Esophagus squamous epithelium (tissue), 5 donors: ENCODE results near the gene MCUB. TPM values are rescaled to one million over a fixed set of nuclear protein-coding genes. Genes with fewer than 3 reads are reported as not detected.

Experiments used
- DNase-seq: peaks from one replicate; lab custom pipeline; 2025; lab: John Stamatoyannopoulos, UW
- H3K27ac ChIP-seq, 4 donors: fragments of 200-600 bp; sonication (generic); one replicate each; pipeline ENCODE4 v1.5.1; 2016 to 2019; ENCODE audit warnings: mild to moderate bottlenecking in 1 of 4
- H3K27me3 ChIP-seq, 4 donors: fragments of 200-600 bp; sonication (generic); 1 replicate in 3 of 4; 2 replicates in 1 of 4; pipeline versions ENCODE4 v1.5.1 to v1.6.0; 2017 to 2021; ENCODE audit warnings: antibody characterized with exemption in 1 of 4
- H3K36me3 ChIP-seq, 3 donors: fragments of 200-600 bp; sonication (generic); one replicate each; pipeline ENCODE4 v1.5.1; 2016 to 2019
- H3K4me1 ChIP-seq, 3 donors: fragments of 200-600 bp; sonication (generic); one replicate each; pipeline ENCODE4 v1.5.1; 2017 to 2019
- H3K4me3 ChIP-seq, 4 donors: fragments of 200-600 bp; sonication (generic); 1 replicate in 3 of 4; 2 replicates in 1 of 4; pipeline ENCODE4 v1.5.1; 2016 to 2019; ENCODE audit warnings: mild to moderate bottlenecking in 2 of 4, moderate library complexity in 1 of 4
- H3K9me3 ChIP-seq, 3 donors: fragments of 200-600 bp; sonication (generic); one replicate each; pipeline ENCODE4 v1.5.1; 2016 to 2019
- POLR2A ChIP-seq, 4 donors: fragments of 450-650 bp; IDR thresholded peaks; one replicate each; pipeline ENCODE4 v1.6.1; 2017; ENCODE audit warnings: antibody characterized with exemption in 4 of 4, mild to moderate bottlenecking in 4 of 4, moderate library complexity in 3 of 4
- WGBS, 2 donors: methylation state at CpG; one replicate each; pipeline ENCODE4 v1.1.5; 2018; 5-methylcytosine and 5-hydroxymethylcytosine counted together
- intact Hi-C: fragments of 100-400 bp; cut with DNase I; formaldehyde crosslinking; loops from one replicate; pipeline ENCODE4 v1.15.0; 2022
- total RNA-seq, 4 donors: library from RNA; depleted of rRNA; stranded (reverse); fragments of >200 nt; gene quantifications; one replicate each; pipeline ENCODE4 v1.1.0, GENCODE V29; 2016
- TF ChIP-seq, protein P1 (sequence below), 6 experiments: fragments of 450-650 bp in 4 of 6; fragments of 200-600 bp in 2 of 6; sonication (generic) in 2 of 6; IDR thresholded peaks; one replicate each; pipeline ENCODE4 v1.5.1; 2016 to 2019; ENCODE audit warnings: antibody characterized with exemption in 6 of 6, mild to moderate bottlenecking in 4 of 6, moderate library complexity in 4 of 6
- donor health status: DM: yes; HTN: yes; CAD: no.

The MCUB gene
- total RNA-seq, 4 donors from 2014 or later: 18.7 to 34.5 (median 22.2) TPM

DNA sequence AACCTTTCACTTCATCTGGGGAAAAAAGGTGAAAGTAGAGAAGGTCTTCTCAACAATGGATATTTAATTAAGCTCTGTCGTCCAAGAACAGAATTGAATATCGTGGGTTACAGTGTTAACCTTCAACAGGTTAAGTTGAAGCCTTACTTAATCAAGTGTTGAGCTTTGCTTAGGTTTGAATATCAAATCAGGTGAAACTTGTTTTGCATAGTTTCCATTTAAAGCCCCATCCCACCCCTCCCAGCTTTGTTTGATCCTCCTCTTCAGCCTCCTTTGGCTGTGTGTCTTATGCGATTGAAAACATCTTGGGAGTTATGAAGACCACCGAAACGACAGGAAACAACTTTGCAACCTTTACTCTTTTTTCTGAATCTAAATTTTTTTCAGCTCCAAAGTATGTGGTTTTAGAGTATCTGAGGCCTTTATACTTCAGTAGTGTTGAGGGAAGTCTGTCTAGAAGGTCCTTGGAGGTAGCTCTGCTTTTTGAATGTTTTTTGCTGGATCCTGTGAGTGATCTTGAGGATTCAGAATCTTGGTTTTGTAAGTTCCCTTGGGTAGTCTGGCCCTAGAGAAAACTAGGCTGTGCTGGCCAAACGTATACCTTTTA is 39.1 kb downstream of the MCUB start:
- intact Hi-C loops: no loop called here

DNA sequence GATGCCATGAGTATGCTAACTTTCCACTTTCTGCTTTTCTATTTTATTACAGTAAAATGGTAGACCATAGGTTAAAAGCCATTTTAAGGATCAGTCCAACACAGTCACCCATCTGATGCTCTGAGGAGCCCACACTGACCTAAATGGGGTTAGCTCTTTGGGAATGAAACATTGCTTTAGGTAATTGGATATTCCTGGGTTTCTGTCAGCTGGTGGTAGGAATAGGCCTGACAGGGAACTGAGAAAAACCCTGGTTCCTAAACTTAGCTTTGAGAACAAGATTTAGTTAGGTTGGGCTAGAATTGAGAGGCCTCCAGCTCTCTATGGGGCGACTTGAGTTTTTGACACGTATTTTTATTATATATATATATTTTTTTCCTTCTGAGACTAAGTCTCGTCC is 40.4 kb downstream of the MCUB start:
- H3K4me3 ChIP-seq: no peak overlapping the region
- no peak for DNase-seq
- peaks cover 0 to 8% (median 0%) of the 10 kb centered on the region in 3 donors for H3K9me3 ChIP-seq
- no peak for TF ChIP-seq POLR2A (IDR thresholded peaks at IDR 0.05)
- TF ChIP-seq, protein P1, sequence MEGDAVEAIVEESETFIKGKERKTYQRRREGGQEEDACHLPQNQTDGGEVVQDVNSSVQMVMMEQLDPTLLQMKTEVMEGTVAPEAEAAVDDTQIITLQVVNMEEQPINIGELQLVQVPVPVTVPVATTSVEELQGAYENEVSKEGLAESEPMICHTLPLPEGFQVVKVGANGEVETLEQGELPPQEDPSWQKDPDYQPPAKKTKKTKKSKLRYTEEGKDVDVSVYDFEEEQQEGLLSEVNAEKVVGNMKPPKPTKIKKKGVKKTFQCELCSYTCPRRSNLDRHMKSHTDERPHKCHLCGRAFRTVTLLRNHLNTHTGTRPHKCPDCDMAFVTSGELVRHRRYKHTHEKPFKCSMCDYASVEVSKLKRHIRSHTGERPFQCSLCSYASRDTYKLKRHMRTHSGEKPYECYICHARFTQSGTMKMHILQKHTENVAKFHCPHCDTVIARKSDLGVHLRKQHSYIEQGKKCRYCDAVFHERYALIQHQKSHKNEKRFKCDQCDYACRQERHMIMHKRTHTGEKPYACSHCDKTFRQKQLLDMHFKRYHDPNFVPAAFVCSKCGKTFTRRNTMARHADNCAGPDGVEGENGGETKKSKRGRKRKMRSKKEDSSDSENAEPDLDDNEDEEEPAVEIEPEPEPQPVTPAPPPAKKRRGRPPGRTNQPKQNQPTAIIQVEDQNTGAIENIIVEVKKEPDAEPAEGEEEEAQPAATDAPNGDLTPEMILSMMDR (IDR thresholded peaks at IDR 0.05): no peak
- intact Hi-C loops: no loop called here
- no peaks in the 10 kb centered on the region for H3K4me1 ChIP-seq
- 86 to 100% methylated on average over 3 of the region's 3 CpGs for WGBS, 2 donors
- no peak overlapping the region for H3K27ac ChIP-seq
- no peaks in the 10 kb centered on the region for H3K27me3 ChIP-seq
- H3K36me3 ChIP-seq: peaks cover 0 to 6% (median 0%) of the 10 kb centered on the region in 3 donors

More for the DNA sequence above, 39.1 kb downstream of the MCUB start:
- Histone ChIP-seq H3K27me3 (no peaks in the 10 kb centered on the region), H3K36me3 (peaks cover 0 to 6% (median 0%) of the 10 kb centered on the region in 3 donors), H3K9me3 (peaks cover 0 to 8% (median 0%) of the 10 kb centered on the region in 3 donors), H3K27ac (no peak overlapping the region), H3K4me3 (no peak overlapping the region), H3K4me1 (no peaks in the 10 kb centered on the region)
- no peak for DNase-seq
- WGBS, 2 donors: 86 to 87% methylated on average over 6 of the region's 6 CpGs
- TF ChIP-seq, protein P1 (IDR thresholded peaks at IDR 0.05): no peak

DNA sequence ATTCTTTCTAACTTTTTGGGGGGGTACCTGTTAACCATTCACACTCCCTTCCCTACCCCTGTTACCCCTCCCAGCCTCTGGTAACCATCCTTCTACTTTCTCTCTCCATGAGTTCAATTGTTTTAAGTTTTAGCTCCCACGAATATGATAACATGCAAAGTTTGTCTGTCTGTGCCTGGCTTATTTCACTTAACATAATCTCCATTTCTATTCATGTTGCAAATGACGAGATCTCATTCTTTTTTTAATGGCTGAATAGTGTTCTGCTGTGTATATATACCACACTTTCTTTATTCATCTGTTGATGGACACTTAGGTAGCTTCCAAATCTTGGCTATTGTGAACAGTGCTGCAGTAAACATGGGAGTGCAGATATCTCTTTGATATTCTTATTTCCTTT is 41.3 kb downstream of the MCUB start:
- H3K36me3 ChIP-seq: peaks cover 0 to 6% (median 0%) of the 10 kb centered on the region in 3 donors
- no peak for DNase-seq
- WGBS, 2 donors: 81 to 88% methylated on average over 2 of the region's 2 CpGs
- H3K27ac ChIP-seq: no peak overlapping the region
- H3K4me1 ChIP-seq: no peaks in the 10 kb centered on the region
- no peaks in the 10 kb centered on the region for H3K27me3 ChIP-seq
- intact Hi-C loops: no loop called here
- H3K9me3 ChIP-seq: peaks cover 0 to 12% (median 0%) of the 10 kb centered on the region in 3 donors
- TF ChIP-seq, protein P1 (IDR thresholded peaks at IDR 0.05): no peak
- TF ChIP-seq POLR2A (IDR thresholded peaks at IDR 0.05): no peak
- H3K4me3 ChIP-seq: no peak overlapping the region

DNA sequence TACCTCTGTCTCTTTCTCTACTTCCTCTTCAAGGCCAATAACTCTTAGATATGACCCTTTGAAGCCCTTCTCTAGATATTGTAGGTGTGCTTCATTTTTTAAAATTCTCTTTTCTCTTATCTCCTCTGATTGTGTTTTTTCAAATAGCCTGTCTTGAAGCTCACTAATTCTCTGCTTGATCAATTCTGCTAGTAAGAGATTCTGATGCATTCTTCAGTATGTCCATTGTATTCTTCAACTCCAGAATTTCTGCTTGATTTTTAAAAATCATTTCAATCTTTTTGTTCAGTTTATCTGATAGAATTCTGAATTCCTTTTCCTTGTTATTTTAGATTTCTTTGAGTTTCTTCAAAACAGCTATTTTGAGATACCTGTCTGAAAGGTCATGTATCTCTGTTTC is 47.9 kb downstream of the MCUB start:
- Histone ChIP-seq H3K4me1 (peaks cover 0 to 7% (median 2%) of the 10 kb centered on the region in 3 donors), H3K4me3 (no peak overlapping the region), H3K9me3 (peaks cover 0 to 16% (median 0%) of the 10 kb centered on the region in 3 donors), H3K27me3 (no peaks in the 10 kb centered on the region), H3K36me3 (peaks cover 0 to 6% (median 0%) of the 10 kb centered on the region in 3 donors), H3K27ac (no peak overlapping the region)
- DNase-seq: no peak
- TF ChIP-seq POLR2A (IDR thresholded peaks at IDR 0.05): no peak
- TF ChIP-seq, protein P1 (IDR thresholded peaks at IDR 0.05): no peak
- intact Hi-C loops: no loop called here

DNA sequence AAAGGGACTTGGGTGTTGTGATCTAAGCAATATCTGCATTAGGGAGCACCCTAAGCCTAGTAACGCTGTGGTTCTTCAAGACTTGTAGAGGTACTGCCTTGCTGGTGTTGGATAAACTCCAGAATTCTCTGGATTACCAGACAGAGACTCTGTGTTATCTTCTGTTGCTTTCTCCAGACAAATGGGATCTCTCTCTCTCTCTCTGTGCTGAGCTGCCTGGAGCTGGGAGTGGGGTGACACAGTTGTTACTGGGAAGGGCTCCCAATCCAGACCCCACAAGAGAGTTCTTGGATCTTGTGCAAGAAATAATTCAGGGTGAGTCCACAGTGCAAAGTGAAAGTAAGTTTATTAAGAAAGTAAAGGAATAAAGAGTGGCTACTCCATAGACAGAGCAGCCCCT is 48.8 kb downstream of the MCUB start:
- TF ChIP-seq, protein P1 (IDR thresholded peaks at IDR 0.05): no peak
- TF ChIP-seq POLR2A (IDR thresholded peaks at IDR 0.05): no peak
- intact Hi-C loops: no loop called here
- no peak for DNase-seq
- H3K4me1 ChIP-seq: peaks cover 0 to 7% (median 2%) of the 10 kb centered on the region in 3 donors
- no peaks in the 10 kb centered on the region for H3K36me3 ChIP-seq
- 33% methylated on average over 1 of the region's 1 CpG; no CpG with 5 or more reads in 1 of the 2 donors for WGBS, 2 donors
- no peak overlapping the region for H3K4me3 ChIP-seq
- peaks cover 0 to 9% (median 0%) of the 10 kb centered on the region in 3 donors for H3K9me3 ChIP-seq
- H3K27me3 ChIP-seq: no peaks in the 10 kb centered on the region
- H3K27ac ChIP-seq: no peak overlapping the region
